Esophagus squamous epithelium (tissue), 4 donors: ENCODE results near the gene CHST12.

Experiments
- CTCF ChIP-seq, 6 experiments: fragments of 450-650 bp in 4 of 6; fragments of 200-600 bp in 2 of 6; sonication (generic) in 2 of 6; IDR thresholded peaks; one replicate each; pipeline ENCODE4 v1.5.1; 2016 to 2019; ENCODE audit warnings: antibody characterized with exemption in 6 of 6, mild to moderate bottlenecking in 4 of 6, moderate library complexity in 4 of 6
- POLR2A ChIP-seq, 4 donors: fragments of 450-650 bp; IDR thresholded peaks; one replicate each; pipeline ENCODE4 v1.6.1; 2017; ENCODE audit warnings: antibody characterized with exemption in 4 of 4, mild to moderate bottlenecking in 4 of 4, moderate library complexity in 3 of 4

GRCh38 chr7:2476298-2476697 lies 72.9 kb downstream of the CHST12 start, which contains the start of gene GRIFIN:
- TF ChIP-seq CTCF (IDR thresholded peaks at IDR 0.05) (no peak), POLR2A (IDR thresholded peaks at IDR 0.05) (no peak)
